Astrocyte of the cerebellum (primary cell): Measurements from ENCODE around the gene THSD7B.

Experiments used
- DNase-seq: peaks from one replicate; pipeline ENCODE4 v3.0.0-alpha.2; 2011; ENCODE audit warnings: low read depth
- H3K4me3 ChIP-seq: 2 replicates; pipeline ENCODE4 v1.5.1; 2011; ENCODE audit warnings: mild to moderate bottlenecking, low read depth, low read length, moderate library complexity
- in situ Hi-C: cut with HindIII; loops from 2 replicates; pipeline ENCODE4 v1.10.0; 2017; ENCODE audit warnings: low sequenced_read_pairs
- TF ChIP-seq, protein P1 (sequence below): IDR thresholded peaks from 2 replicates; pipeline ENCODE4 v1.5.1; 2012; ENCODE audit warnings: low read length, low read depth, moderate library complexity, mild to moderate bottlenecking; ENCODE audit errors: missing control alignments

The THSD7B gene, protein sequence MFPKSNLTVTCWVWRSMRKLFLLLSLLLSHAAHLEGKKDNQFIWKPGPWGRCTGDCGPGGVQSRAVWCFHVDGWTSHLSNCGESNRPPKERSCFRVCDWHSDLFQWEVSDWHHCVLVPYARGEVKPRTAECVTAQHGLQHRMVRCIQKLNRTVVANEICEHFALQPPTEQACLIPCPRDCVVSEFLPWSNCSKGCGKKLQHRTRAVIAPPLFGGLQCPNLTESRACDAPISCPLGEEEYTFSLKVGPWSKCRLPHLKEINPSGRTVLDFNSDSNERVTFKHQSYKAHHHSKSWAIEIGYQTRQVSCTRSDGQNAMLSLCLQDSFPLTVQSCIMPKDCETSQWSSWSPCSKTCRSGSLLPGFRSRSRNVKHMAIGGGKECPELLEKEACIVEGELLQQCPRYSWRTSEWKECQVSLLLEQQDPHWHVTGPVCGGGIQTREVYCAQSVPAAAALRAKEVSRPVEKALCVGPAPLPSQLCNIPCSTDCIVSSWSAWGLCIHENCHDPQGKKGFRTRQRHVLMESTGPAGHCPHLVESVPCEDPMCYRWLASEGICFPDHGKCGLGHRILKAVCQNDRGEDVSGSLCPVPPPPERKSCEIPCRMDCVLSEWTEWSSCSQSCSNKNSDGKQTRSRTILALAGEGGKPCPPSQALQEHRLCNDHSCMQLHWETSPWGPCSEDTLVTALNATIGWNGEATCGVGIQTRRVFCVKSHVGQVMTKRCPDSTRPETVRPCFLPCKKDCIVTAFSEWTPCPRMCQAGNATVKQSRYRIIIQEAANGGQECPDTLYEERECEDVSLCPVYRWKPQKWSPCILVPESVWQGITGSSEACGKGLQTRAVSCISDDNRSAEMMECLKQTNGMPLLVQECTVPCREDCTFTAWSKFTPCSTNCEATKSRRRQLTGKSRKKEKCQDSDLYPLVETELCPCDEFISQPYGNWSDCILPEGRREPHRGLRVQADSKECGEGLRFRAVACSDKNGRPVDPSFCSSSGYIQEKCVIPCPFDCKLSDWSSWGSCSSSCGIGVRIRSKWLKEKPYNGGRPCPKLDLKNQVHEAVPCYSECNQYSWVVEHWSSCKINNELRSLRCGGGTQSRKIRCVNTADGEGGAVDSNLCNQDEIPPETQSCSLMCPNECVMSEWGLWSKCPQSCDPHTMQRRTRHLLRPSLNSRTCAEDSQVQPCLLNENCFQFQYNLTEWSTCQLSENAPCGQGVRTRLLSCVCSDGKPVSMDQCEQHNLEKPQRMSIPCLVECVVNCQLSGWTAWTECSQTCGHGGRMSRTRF (N-terminal part only)

DNA sequence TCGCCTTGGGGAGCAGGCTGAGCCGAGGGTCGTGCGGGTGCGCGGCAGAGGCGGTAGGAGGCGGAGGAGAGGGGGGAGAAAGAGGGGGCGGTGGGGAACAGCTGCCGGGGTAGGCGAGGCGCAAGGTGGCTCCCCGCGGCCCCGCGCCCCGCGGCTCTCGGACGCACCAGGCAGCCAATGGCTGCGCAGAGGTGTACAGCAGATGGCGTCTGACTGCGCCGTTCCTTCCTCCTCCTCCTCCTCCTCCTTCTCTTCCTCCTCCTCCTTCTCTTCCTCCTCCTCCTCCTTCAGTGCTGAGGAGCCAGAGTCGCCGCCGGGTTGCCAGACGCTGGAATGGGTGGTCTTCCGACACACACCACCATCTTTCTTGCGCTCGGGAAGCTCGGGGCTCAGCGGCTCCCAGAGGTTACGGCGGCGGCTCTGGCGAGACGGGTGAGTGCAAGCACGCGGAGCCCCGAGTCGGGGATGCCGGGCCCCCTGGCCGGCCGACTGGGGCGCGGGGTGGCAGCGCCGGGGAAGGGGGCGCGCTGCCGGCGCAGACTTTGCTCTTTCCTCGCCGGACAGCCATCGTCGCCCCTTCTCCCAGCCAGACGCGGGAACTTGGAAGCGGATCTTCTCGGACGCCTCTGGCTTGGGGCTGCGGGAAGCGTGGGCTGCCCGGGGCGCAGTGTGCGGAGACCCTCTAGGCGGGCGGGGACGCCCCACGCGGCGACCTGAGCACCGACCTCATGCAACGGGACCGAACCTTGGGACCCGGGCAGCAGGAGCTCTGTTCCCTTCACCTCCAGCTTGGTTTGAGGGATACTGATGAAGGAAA lies at the start of gene THSD7B:
TSS of gene THSD7B (plus strand) at position 290 of the 817 bp plus-strand sequence. CDS start 116,634 bp downstream, outside the sequence.
- in situ Hi-C loops: no loop called here
- TF ChIP-seq, protein P1, sequence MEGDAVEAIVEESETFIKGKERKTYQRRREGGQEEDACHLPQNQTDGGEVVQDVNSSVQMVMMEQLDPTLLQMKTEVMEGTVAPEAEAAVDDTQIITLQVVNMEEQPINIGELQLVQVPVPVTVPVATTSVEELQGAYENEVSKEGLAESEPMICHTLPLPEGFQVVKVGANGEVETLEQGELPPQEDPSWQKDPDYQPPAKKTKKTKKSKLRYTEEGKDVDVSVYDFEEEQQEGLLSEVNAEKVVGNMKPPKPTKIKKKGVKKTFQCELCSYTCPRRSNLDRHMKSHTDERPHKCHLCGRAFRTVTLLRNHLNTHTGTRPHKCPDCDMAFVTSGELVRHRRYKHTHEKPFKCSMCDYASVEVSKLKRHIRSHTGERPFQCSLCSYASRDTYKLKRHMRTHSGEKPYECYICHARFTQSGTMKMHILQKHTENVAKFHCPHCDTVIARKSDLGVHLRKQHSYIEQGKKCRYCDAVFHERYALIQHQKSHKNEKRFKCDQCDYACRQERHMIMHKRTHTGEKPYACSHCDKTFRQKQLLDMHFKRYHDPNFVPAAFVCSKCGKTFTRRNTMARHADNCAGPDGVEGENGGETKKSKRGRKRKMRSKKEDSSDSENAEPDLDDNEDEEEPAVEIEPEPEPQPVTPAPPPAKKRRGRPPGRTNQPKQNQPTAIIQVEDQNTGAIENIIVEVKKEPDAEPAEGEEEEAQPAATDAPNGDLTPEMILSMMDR: no peak
- peak within 1 kb of the TSS; percentile 29 for H3K4me3 ChIP-seq

DNA sequence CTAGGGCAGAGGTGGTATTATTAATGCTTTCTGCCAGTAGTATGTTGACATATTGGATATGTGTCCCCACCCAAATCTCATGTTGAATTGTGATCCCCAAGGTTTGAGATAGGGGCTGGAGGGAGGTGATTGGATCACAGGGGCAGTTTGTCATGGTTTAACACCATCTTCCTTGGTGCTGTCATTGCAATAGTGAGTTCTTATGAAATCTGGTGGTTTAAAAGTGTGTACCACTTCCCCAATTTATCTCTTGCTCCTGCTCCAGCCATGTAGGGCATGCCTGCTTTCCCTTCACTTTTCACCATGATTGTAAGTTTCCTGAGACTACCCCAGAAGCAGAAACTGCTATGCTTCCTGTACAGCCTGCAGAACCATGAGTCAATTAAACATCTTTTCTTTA lies 47.1 kb upstream of the THSD7B start:
- TF ChIP-seq, protein P1: no peak
- H3K4me3 ChIP-seq: no peak overlapping the region
- in situ Hi-C loops: no loop called here
- no peak for DNase-seq

More for the DNA sequence above, at the start of gene THSD7B:
- no peak for DNase-seq

DNA sequence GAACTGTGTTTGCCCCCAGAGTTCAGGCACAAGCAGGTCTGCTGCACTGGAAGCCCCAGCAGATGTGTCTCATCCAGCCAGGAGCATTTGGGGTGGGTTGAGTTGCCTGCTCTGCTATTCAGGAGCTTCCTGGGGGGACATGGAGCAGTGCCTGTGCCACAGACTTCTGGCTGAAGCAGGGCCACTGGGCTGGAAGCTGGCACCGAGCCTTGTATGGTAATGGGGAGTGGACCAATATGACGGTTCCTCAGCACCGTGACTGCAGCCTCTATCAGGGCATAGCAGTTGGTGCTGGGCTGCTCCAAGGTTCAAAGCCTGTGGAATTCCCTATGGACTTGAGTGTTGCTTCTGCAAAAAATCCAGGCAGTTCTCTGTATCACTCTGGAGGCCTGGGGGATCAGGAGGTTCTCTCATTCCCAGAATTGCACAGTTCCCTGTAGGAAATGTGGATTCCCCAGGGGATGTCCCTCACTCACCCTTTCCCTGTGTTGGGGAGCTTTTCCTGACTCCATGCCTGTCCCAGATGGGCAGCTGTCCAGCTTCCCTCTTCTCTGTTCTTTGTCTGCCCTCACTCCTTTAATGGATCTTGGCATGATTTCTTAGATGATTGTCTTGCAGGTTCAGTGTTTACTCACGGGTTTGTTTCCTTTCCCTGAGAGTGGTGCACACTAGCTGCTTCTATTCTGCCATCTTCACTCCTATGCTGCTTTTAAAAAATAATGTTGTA lies 37.2 kb upstream of the THSD7B start:
- no peak for DNase-seq
- in situ Hi-C loops: no loop called here
- TF ChIP-seq, protein P1: no peak
- no peak overlapping the region for H3K4me3 ChIP-seq

DNA sequence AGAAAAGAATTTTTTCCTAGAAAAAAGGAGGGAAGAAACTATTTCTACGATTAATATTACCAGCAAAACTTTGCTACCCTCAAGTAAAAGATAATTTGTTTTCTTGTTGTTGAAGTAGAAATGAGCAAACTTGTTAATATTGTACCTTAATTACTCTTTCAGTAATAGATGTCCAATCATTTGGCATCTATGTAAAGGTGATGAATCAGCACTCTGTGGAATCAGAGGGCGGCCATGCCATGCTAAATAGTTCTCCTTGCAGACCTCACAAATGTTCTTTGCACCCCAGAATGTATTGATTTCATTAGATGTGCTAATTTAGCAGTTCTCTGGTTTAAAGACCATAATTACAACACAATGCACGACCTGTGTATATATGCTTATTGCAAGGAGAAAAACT lies 29.1 kb upstream of the THSD7B start:
- TF ChIP-seq, protein P1: no peak
- H3K4me3 ChIP-seq: no peak overlapping the region
- no peak for DNase-seq
- in situ Hi-C loops: no loop called here

DNA sequence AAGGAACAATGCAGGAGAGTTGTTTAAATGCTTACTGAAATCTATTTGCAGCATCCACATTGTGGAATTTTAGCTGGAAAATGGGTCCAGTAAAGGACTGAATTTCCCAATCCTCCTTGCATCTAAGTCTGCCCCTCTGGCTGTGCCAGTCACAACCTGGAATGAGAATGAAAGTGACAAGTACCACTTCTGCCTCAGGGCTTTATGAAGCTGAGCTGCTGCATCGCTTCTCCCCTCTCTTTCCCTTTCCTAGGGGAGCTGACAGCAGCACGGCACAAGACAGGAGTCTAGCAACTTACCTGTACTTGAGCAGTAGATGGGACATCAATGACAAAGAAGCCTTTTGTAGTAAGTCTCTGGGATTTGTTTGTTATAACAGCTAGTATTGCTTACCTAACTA lies 27.3 kb upstream of the THSD7B start:
- TF ChIP-seq, protein P1: no peak
- no peak for DNase-seq
- no peak overlapping the region for H3K4me3 ChIP-seq
- in situ Hi-C loops: no loop called here
